ENCODE results near the gene SEC14L5. TPM values are rescaled to one million over a fixed set of nuclear protein-coding genes. Genes with fewer than 3 reads are reported as not detected.
"Not testable (repeated sequence)": the region's sequence is repeated elsewhere in the genome, so short reads cannot be mapped to it uniquely, and the experiment has no call there.

SEC14L5 gene
- total RNA-seq, 1 donor from 2014 or later, result under 0.01 TPM

GRCh38 chr16:5036228-5037156, 78.4 kb downstream of the SEC14L5 start:
- no peak for DNase-seq (ENCODE audit: low read depth in 2 of 2)

DNA sequence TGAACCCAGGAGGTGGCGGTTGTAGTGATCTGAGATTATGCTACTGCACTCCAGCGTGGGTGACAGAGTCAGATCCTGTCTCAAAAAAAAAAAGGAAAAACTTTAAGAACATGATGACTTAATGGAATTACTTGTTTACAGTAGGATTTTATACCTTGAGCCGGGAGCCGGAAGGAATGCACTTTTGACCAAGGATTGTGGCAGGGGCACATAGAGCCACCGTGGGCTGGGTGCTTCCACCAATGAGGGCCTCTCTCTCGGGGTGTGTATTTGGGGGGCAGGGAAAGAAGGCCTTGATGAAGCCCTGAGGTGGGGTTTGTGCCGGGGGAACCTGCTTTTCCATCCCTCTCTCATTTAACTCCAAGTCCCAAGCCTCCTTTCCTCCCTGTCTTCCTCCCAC, 82.3 kb downstream of the SEC14L5 start:
- no peak for DNase-seq (ENCODE audit: low read depth in 2 of 2)

- no peak for DNase-seq (ENCODE audit: low read depth in 2 of 2)
Measured at GRCh38 chr16:5041600-5042133, 83.5 kb downstream of the SEC14L5 start.

- DNase-seq (ENCODE audit: low read depth in 2 of 2), result no peak
Measured at GRCh38 chr16:5042574-5043171, 84.5 kb downstream of the SEC14L5 start.

DNA sequence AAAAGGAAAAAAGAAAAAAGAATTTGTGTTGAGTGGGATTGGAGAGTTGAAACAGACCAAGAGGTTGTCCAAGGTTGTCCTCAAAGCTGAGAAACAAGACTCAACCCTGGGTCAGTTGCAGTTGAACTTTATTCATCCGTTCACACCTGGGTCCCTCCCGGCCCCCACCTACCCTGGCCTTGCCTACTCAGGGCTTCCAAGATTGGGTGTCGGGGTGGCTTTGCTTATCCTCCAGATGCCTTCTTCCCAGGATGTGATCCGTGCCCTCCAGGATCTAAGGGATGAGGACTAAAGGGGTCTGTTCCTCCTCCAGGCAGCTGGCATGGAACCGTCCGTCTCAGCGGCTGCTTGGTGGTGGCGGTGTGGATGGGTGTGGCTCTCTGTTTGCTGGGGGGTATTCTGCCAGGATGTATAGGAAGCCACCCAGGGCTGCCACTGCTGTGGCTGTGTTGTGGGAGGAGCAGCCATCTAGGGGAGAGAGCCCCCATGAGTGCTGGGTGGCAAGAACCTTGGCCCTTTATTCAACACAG, 85.9 kb downstream of the SEC14L5 start:
- no peak for DNase-seq (ENCODE audit: low read depth in 2 of 2)

DNA sequence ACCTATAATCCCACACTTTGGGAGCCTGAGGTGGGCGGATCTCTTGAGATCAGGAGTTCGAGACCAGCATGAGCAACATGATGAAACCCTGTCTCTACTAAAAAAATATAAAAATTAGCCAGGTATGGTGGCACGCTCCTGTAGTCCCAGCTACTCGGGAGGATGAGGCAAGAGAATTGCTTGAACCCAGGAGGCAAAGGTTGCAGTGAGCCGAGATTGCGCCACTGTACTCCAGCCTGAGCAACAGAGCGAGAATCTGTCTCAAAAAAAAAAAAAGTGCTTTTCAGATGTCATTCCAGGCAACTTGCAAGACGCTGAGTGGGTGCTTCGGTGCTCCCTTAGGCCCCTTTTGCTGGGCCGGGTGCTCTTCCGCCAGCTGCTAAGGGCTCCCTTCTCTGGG, 86.5 kb downstream of the SEC14L5 start:
- DNase-seq (ENCODE audit: low read depth in 2 of 2), result not testable (repeated sequence)

- no peak for DNase-seq (ENCODE audit: low read depth in 2 of 2)
Measured at GRCh38 chr16:5045499-5046115, 87.5 kb downstream of the SEC14L5 start.

- no peak for DNase-seq (ENCODE audit: low read depth in 2 of 2)
Measured at GRCh38 chr16:5046914-5047313, 88.8 kb downstream of the SEC14L5 start.

DNA sequence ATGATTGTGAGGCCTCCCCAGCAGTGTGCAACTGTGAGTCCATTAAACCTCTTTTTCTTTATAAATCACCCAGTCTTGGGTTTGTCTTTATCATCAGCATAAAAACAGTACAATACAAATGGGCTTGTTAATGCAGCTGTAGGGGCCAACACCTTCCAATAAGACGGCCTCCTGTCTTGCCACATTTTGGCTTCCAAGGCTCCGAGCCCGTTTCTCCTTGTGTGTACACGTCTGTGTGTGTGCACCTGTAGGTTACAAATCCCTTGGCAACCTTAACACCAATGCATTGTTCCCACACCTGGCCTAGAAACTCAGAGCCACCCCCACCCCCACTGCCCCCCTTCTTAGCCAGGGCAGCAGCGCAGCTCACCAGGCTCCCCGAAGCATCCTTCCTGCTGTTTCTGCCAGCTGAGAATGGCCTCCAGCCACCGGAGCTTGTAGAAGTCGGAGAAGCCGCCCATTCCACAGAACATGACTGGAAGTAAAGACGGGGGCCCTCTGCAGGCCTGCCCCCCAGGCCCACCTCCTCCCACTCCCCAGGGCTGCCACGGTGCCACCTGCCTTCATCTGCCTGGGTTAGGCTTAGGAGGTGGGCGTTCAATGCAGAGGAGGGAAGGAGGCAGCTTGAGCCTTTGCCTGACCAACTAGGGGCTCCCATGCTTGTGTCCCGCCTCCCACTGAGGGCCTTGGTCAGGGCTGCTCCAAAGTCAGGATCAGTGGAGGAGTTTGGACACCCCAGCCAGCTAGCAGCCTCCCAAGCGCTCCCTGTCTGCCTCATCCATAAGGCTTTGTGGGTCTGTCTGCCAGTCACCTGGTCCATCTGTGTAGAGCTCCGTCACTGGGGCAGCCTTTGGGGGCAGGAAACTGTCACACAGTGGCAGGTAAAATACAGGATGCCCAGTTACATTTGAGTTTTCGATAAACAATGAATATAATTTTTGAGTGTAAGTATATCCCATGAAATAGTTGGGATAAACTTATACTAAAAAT, 97.0 kb downstream of the SEC14L5 start:
- no peak for DNase-seq (ENCODE audit: low read depth in 2 of 2)

DNA sequence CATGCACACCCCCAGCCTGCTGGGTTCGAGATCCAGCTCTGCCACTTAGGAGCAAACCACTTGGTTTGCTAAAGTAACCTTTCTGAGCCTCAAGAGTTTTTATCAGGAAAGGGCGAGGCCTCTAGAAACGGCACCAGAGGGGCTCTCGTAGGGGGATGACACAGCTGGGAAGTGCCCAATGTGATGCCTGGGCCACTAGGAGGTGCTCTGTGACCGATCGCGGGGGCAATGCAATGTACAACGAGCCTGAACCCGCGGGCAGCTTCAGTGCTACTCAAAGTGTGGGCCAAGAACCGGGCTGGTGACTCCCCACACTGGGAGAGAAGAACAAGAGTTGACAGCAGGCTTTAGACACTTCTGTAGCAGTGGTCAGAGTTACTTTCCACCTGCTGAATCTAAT, 98.2 kb downstream of the SEC14L5 start:
- peak; percentile 10 to 40 for DNase-seq (ENCODE audit: low read depth in 2 of 2)

GRCh38 chr16:5058476-5058875, 100.3 kb downstream of the SEC14L5 start:
- peak in 1 of 2 donors; percentile 21 for DNase-seq (ENCODE audit: low read depth in 2 of 2)

DNA sequence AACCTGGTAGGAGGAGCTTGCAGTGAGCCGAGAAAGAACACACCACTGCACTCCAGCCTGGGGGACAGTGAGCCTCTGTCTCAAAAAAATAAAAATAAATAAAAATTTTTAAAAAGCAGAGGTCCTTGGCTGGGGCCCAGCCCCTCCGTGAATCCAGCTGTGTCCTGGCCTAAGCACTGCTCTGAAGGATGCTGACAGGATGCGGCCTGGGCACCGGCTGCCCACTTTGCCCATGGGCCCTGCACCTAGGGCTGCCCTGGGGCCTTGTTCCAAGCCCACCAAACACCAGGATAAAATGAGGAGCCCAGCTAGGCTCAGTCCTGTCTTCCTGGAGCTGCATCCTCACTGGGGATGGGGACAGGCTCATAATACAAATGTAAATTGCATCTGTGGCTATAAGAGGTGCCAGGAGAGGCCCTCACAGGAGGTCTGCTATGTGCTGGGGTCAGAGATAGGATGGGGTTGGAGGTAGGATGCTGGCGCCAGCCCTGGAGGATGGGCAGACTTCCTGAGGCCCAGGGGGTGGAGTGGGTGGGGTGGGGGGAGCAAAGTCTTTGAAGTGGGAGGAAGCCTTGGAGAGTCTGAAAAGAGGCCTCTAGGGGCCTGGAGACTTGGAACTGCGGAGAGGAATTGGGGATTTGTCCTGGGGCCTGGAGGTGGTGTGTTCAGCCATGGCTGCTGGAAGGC, 101.4 kb downstream of the SEC14L5 start:
- DNase-seq (ENCODE audit: low read depth in 2 of 2), result no peak

DNA sequence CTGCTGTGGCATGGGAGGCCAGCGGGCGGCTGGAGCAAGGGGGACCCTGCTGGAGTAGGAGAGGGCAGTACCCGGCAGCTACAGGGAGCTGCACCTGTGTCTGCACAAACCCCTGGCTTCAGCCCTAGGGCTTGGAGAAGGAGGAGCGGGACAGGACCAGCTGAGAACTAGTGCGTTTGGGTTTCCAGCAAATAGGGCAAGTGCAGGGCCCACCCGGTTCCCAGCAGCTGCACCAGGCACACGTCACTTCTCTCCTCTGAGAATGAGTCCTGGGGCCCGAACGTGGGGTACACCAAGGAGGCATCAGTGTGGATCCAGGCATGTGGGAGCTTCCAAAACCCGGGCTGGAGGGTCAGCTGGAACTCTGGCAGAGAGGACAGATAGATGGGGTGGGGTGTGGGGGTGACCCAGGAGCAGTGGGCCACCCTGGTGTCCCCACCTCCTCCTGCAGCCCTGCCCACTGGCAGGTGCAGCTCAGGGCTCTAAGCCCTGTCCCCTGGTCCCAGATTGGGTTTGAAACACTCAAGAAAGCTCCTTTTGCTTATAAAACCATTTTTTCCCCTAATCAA, 102.0 kb downstream of the SEC14L5 start:
- no peak for DNase-seq (ENCODE audit: low read depth in 2 of 2)

- no peak for DNase-seq (ENCODE audit: low read depth in 2 of 2)
Measured at GRCh38 chr16:5062051-5062450, 103.9 kb downstream of the SEC14L5 start.

GRCh38 chr16:5062790-5063765, 104.9 kb downstream of the SEC14L5 start:
- DNase-seq (ENCODE audit: low read depth in 2 of 2), result no peak

- no peak for DNase-seq (ENCODE audit: low read depth in 2 of 2)
Measured at GRCh38 chr16:5064915-5065314, 106.8 kb downstream of the SEC14L5 start.

GRCh38 chr16:5065326-5065725, 107.2 kb downstream of the SEC14L5 start:
- no peak for DNase-seq (ENCODE audit: low read depth in 2 of 2)

DNA sequence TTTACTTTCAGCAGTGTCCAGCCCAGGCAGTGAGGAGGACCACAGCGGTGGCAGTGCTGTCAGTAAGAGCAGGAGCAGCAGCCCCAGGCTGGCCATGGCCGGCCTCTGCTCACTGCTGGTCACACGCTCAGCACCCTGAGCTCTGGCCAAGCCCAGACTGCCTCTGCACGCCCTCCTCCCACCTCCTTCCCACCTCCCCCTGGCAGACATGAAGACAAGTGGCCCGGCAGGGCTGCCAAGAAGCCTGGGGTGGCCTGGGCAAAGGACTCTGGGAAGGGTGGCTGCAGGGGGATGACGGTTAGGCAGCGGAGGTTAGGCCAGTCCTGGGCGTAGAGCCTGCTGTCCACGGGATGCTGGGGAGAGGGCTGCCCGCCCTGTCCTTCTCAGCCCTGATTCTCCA, 107.7 kb downstream of the SEC14L5 start, which contains the start of gene C16orf89:
C16orf89 (minus strand) TSS at position 144 of the 400 bp plus-strand sequence; CDS start at position 96, 48 bp downstream.
- no peak for DNase-seq (ENCODE audit: low read depth in 2 of 2)
